Measurements from ENCODE around the gene SKI. TPM values are rescaled to one million over a fixed set of nuclear protein-coding genes. Genes with fewer than 3 reads are reported as not detected.

The SKI gene
- total and polyA plus RNA-seq, 10 of the 15 experiments (the other 5 are each of a cell fraction or from before 2014, with no cell fraction given), result 0.03 to 14.9 (median 0.96) TPM

DNA sequence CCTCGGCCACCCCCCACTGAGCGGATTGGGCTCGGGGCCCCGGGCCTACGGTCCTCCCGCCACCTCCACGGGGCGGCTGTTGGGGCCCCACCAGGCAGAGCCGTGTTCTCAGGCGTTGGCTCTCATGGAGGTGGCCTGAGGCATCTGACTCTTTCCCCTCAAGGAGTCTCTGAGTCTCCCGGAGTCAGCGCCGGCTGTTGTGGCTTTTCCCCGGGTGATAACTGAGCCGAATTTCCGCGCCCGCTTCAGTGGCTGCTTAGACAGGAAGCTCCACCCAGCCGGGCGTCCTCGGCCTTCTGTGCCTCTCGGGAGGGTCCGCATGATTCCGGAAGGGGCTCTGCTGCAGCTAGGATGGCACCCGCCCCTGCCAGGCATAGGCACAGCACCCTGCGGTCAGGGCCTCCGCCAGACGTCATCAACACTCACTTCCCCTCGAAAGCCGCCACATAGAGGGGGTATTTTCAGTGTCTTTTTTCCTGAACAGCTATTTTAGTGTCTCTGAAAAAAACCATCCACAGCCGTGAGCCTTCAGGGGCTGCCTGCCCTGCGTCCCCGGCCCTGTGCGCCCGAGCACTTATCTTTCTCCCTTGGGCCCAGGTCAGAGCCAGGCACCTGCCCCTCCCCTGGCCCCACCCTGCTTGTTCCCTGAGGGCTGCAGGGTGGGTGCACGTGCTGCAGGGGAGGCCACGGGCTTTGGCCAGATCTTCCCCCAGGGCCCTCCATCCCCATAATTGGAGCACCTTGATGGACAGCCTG, 72.9 kb downstream of the SKI start (continued):
- TF ChIP-seq, protein P1, sequence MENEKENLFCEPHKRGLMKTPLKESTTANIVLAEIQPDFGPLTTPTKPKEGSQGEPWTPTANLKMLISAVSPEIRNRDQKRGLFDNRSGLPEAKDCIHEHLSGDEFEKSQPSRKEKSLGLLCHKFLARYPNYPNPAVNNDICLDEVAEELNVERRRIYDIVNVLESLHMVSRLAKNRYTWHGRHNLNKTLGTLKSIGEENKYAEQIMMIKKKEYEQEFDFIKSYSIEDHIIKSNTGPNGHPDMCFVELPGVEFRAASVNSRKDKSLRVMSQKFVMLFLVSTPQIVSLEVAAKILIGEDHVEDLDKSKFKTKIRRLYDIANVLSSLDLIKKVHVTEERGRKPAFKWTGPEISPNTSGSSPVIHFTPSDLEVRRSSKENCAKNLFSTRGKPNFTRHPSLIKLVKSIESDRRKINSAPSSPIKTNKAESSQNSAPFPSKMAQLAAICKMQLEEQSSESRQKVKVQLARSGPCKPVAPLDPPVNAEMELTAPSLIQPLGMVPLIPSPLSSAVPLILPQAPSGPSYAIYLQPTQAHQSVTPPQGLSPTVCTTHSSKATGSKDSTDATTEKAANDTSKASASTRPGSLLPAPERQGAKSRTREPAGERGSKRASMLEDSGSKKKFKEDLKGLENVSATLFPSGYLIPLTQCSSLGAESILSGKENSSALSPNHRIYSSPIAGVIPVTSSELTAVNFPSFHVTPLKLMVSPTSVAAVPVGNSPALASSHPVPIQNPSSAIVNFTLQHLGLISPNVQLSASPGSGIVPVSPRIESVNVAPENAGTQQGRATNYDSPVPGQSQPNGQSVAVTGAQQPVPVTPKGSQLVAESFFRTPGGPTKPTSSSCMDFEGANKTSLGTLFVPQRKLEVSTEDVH (IDR thresholded peaks at IDR 0.05; ENCODE audit: low read depth, partially characterized antibody), result no peak
- TF ChIP-seq NFXL1 (IDR thresholded peaks at IDR 0.05; ENCODE audit: borderline replicate concordance) (no peak), HDGF (IDR thresholded peaks at IDR 0.05) (no peak), NFYA (IDR thresholded peaks at IDR 0.05; ENCODE audit: borderline replicate concordance, low read depth, low read length) (no peak), SMAD5 (IDR thresholded peaks at IDR 0.05; ENCODE audit: low read depth) (no peak), MEF2B (IDR thresholded peaks at IDR 0.05; ENCODE audit: partially characterized antibody, poor library complexity, severe bottlenecking) (peak; percentile 71), IKZF1 (conservative IDR thresholded peaks at IDR 0.05) (peak; percentile 82), SREBF2 (IDR thresholded peaks at IDR 0.05; ENCODE audit: low read length) (no peak), ZZZ3 (IDR thresholded peaks at IDR 0.05; ENCODE audit: control insufficient read depth, insufficient read length, low read depth) (no peak), SUZ12 (IDR thresholded peaks at IDR 0.05; ENCODE audit: unreplicated experiment) (no peak), YY1 (IDR thresholded peaks at IDR 0.05; ENCODE audit: low read depth, low read length) (0 out of 2 replicates have a peak, but pooled peaks have one; percentile 6), HCFC1 (IDR thresholded peaks at IDR 0.05; ENCODE audit: low read length) (no peak)
- TF ChIP-seq, protein P2, sequence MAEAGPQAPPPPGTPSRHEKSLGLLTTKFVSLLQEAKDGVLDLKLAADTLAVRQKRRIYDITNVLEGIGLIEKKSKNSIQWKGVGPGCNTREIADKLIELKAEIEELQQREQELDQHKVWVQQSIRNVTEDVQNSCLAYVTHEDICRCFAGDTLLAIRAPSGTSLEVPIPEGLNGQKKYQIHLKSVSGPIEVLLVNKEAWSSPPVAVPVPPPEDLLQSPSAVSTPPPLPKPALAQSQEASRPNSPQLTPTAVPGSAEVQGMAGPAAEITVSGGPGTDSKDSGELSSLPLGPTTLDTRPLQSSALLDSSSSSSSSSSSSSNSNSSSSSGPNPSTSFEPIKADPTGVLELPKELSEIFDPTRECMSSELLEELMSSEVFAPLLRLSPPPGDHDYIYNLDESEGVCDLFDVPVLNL (IDR thresholded peaks at IDR 0.05; ENCODE audit: low read depth, low read length), result no peak
